Measurements from ENCODE around the gene GDPD3.
"Not testable (repeated sequence)": the region's sequence is repeated elsewhere in the genome, so short reads cannot be mapped to it uniquely, and the experiment has no call there.

GDPD3 gene

DNA sequence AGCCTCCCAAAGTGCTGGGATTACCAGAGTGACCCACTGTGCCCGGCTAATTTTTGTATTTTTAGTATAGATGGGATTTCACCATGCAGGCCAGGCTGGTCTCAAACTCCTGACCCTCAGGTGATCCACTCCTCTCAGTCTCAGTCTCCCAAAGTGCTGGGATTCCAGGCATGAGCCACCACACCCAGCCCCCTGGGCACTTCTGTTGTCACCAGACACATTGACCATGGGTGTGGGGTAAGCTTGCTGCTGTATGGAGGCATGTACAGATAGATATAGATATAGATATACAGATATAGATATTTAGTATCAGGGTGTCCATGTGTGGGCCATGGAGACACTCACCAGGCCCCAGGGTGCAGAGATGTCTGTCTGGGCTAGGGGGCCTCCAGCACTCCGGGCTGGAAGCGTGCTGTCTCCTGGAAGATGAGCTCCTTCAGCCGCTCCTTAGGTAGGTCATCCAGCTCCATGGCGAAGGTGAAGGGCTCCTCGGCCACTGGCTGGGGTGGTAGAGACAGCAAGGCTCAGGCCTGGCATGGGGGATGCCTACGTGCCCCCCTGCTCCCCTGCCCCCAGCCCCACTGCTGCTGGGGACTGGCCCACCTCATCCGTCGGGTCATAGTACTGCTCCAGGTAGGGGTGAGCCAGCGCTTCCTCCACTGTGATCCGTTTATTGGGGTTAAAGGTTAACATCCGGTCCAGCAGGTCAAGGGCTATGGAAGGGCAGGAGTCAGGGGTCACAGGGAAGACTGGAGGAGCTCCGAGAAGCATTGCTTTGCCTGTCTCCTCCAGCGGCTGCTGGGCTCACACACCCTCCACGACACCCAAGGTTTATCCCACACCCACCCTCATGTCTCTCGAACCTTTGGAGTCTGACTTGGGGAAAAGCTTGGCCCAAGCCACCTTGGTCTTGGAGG is 3.2 kb upstream of the GDPD3 start:
- TF ChIP-seq, protein P1, sequence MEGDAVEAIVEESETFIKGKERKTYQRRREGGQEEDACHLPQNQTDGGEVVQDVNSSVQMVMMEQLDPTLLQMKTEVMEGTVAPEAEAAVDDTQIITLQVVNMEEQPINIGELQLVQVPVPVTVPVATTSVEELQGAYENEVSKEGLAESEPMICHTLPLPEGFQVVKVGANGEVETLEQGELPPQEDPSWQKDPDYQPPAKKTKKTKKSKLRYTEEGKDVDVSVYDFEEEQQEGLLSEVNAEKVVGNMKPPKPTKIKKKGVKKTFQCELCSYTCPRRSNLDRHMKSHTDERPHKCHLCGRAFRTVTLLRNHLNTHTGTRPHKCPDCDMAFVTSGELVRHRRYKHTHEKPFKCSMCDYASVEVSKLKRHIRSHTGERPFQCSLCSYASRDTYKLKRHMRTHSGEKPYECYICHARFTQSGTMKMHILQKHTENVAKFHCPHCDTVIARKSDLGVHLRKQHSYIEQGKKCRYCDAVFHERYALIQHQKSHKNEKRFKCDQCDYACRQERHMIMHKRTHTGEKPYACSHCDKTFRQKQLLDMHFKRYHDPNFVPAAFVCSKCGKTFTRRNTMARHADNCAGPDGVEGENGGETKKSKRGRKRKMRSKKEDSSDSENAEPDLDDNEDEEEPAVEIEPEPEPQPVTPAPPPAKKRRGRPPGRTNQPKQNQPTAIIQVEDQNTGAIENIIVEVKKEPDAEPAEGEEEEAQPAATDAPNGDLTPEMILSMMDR (IDR thresholded peaks at IDR 0.05; ENCODE audit: insufficient read depth, low read depth, low read length, missing control alignments): no peak
- H3K4me3 ChIP-seq (ENCODE audit: low read length): no peak overlapping the region
- DNase-seq (ENCODE audit: low read depth): no peak

DNA sequence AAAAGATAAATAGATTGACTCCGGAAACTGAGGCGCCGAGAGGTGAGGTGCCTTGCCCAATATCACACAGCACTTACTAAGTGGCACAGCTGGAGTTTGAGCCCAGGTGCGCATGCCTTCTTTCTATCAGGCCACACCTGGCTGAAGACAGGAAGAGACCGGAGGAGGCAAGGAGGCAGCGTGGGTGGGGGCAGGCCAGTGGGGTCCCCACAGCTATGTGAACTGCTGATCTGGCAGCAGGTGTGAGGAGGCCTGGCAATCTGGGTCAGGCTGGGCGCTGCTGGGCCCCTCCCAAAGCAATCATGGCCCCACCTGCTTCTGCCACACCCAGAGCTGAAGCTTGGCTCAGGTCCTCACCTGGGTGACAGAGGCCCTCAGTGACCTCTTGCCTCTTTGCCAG is 1.9 kb upstream of the GDPD3 start:
- TF ChIP-seq, protein P1 (IDR thresholded peaks at IDR 0.05; ENCODE audit: insufficient read depth, low read depth, low read length, missing control alignments): no peak
- H3K4me3 ChIP-seq (ENCODE audit: low read length): no peak overlapping the region
- no peak for DNase-seq (ENCODE audit: low read depth)

DNA sequence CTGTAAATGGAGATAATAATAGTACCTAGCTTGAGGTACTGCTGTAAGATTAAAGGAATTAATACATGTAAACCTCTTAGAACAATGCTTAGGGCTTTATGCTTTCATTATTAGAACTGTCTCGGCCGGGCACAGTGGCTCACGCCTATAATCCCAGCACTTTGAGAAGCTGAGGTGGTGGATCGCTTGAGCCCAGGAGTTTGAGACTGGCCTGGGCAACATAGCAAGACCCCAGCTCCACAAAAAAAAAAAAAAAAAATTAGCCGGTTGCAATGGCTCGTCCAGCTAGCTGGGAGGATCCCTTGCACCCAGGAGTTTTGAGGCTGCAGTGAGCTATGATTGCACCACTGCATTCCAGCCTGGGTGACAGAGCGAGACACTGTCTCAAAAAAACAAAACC is 1.5 kb upstream of the GDPD3 start:
- not testable (repeated sequence) for DNase-seq (ENCODE audit: low read depth); H3K4me3 ChIP-seq (ENCODE audit: low read length)

DNA sequence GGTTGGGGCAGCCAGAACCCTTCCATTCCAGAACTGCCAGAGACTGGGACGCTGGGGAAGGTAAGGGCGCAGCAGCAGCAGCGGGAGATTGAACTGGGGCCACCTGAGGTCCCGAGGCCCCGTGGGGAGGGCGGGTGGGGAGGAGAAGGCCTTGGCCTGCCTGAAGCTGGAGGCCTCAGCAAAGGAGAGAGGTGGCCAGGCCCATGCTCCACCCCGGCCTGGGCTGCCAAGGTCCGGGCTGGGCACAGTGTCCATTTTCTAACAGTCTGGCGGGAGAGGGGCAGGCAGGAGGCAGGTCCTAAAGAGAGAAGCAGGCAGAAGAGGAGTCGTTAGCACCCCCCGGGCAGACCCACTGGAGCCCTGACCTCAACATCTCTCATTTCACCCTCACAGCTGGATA is 1.1 kb upstream of the GDPD3 start:
- TF ChIP-seq, protein P1 (IDR thresholded peaks at IDR 0.05; ENCODE audit: insufficient read depth, low read depth, low read length, missing control alignments): no peak
- no peak overlapping the region for H3K4me3 ChIP-seq (ENCODE audit: low read length)
- DNase-seq (ENCODE audit: low read depth): no peak

DNA sequence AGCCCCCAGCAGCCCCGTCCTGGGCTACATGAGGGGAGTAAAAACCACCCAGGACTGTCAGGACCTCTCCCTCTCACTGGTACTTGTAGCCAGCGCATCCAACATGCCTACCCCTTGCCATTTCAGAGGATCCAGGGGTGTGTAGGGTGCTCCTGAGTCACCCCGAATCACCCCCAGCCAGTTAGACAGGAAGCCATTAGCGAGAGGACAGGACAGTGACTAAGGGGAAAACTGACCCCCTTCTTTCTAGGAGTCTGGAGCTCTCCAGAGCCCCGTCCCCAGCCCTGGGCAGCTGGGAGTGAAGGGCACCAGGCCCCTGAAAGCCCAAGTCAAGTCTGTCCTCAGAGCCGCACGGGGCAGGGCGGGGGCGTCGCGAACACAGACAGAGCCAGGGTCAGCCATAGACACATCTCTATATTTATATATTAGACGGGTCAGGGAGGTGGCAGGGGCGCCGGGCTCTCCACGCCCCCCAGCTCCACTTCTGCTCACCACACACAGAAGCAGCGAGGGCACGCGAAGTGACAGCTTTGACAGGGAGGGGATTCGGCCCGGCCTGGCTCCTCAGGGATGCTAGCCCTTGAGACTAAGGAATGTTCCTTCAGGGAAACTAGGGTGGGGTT is 485 bp upstream of the GDPD3 start:
- TF ChIP-seq, protein P1 (IDR thresholded peaks at IDR 0.05; ENCODE audit: insufficient read depth, low read depth, low read length, missing control alignments): no peak
- H3K4me3 ChIP-seq (ENCODE audit: low read length): no peak overlapping the region
- peak; percentile 59 for DNase-seq (ENCODE audit: low read depth)

DNA sequence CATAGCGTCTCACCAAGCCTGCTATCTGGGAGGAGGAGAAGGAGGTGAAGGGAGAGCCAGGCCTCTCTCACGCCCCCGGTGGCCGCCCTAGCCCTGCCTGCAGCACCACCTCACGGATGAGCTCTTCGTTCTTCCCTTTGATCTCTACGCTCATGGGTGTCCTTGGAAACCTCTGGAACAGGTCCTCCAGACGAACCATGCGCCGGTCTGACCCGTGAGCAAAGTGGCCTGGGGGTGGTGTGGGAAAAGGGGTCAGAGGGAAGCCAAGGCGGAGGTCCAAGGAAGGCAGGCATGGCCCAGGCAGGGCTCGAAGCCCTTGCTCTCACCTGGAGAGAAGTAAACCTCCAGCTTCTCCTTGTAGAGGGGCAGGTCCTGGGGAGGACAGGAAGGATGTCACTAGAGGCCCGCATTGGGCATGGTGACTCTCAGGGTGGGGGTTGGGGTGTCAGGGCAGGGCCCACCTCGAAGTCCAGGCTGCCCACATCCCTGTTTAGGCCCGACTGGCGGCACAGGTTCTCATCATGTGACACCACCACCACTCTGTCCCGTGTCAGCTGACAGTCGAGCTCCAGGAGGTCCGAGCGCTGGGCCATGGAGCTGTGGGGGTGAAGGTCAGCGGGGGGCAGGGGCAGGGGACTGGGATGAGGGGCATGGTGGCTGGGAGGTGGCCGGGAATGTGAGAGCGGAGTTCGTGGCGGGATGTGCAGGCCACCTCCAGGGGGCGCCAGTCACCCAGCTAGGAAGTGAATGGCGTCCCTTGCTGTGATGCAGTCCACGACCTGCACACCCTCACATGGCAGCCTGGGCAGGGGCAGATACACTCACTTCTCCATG is 923 bp downstream of the GDPD3 start:
- peak; percentile 48 for DNase-seq (ENCODE audit: low read depth)
- no peak overlapping the region for H3K4me3 ChIP-seq (ENCODE audit: low read length)
- TF ChIP-seq, protein P1 (IDR thresholded peaks at IDR 0.05; ENCODE audit: insufficient read depth, low read depth, low read length, missing control alignments): peak; percentile 48

DNA sequence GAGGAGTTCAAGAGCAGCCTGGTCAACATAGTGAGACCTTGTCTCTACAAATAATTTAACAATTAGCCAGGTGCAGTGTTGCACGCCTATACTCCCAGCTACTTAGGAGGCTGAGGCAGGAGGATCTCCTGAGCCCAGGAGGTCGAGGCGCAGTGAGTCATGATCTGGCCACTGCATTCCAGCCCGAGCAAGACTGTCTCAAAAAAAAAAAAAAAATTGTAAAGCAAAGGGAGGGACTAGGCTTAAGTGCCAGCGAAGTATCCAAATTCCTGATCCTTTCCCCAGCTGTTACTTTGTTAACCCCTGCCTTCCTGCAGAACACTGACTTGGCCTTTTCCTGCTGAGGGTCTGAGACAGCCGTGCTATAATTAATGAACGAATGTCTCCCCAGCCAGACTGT is 2.7 kb downstream of the GDPD3 start:
- TF ChIP-seq, protein P1 (IDR thresholded peaks at IDR 0.05; ENCODE audit: insufficient read depth, low read depth, low read length, missing control alignments): no peak
- H3K4me3 ChIP-seq (ENCODE audit: low read length): no peak overlapping the region
- no peak for DNase-seq (ENCODE audit: low read depth)
